ENCODE measurements around the gene DTX1.

DTX1 gene

GRCh38 chr12:113109360-113109759 lies 52.8 kb downstream of the DTX1 start:
- in situ Hi-C loops (cut with MboI; ENCODE audit: low sequenced_read_pairs, unreplicated experiment) = no loop called here

GRCh38 chr12:113109872-113110599 lies 53.5 kb downstream of the DTX1 start:
- in situ Hi-C loops (cut with MboI; ENCODE audit: low sequenced_read_pairs, unreplicated experiment) = no loop called here
- TF ChIP-seq, protein P1, sequence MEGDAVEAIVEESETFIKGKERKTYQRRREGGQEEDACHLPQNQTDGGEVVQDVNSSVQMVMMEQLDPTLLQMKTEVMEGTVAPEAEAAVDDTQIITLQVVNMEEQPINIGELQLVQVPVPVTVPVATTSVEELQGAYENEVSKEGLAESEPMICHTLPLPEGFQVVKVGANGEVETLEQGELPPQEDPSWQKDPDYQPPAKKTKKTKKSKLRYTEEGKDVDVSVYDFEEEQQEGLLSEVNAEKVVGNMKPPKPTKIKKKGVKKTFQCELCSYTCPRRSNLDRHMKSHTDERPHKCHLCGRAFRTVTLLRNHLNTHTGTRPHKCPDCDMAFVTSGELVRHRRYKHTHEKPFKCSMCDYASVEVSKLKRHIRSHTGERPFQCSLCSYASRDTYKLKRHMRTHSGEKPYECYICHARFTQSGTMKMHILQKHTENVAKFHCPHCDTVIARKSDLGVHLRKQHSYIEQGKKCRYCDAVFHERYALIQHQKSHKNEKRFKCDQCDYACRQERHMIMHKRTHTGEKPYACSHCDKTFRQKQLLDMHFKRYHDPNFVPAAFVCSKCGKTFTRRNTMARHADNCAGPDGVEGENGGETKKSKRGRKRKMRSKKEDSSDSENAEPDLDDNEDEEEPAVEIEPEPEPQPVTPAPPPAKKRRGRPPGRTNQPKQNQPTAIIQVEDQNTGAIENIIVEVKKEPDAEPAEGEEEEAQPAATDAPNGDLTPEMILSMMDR (IDR thresholded peaks at IDR 0.05; ENCODE audit: borderline replicate concordance, control extremely low read depth, extremely low read depth, insufficient read depth, missing control alignments) = no peak
- no peak for DNase-seq (ENCODE audit: low spot score)

More at GRCh38 chr12:113109360-113109759, 52.8 kb downstream of the DTX1 start:
- TF ChIP-seq, protein P1 (IDR thresholded peaks at IDR 0.05; ENCODE audit: borderline replicate concordance, control extremely low read depth, extremely low read depth, insufficient read depth, missing control alignments) = no peak
- no peak for DNase-seq (ENCODE audit: low spot score)

DNA sequence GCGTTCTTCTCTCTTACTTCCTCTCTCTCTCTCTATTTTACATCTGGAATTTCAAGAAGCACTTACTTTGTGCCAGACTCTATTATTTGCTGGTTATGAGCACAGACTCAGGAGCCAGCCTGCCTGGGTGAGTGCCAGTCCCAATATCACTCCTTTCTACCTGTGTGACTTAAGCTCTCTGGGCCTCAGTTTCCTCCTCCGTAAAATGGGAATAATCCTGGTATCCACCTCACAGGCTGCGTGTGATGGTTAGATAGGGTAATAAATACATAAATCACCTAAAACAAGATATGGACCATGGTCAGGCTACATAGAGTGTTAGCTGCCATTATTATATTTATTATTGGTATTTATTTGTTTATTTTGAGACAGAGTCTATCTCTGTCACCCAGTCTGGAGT lies 54.7 kb downstream of the DTX1 start:
- TF ChIP-seq, protein P1 (IDR thresholded peaks at IDR 0.05; ENCODE audit: borderline replicate concordance, control extremely low read depth, extremely low read depth, insufficient read depth, missing control alignments) = no peak
- DNase-seq (ENCODE audit: low spot score) = no peak
- in situ Hi-C loops (cut with MboI; ENCODE audit: low sequenced_read_pairs, unreplicated experiment) = no loop called here

DNA sequence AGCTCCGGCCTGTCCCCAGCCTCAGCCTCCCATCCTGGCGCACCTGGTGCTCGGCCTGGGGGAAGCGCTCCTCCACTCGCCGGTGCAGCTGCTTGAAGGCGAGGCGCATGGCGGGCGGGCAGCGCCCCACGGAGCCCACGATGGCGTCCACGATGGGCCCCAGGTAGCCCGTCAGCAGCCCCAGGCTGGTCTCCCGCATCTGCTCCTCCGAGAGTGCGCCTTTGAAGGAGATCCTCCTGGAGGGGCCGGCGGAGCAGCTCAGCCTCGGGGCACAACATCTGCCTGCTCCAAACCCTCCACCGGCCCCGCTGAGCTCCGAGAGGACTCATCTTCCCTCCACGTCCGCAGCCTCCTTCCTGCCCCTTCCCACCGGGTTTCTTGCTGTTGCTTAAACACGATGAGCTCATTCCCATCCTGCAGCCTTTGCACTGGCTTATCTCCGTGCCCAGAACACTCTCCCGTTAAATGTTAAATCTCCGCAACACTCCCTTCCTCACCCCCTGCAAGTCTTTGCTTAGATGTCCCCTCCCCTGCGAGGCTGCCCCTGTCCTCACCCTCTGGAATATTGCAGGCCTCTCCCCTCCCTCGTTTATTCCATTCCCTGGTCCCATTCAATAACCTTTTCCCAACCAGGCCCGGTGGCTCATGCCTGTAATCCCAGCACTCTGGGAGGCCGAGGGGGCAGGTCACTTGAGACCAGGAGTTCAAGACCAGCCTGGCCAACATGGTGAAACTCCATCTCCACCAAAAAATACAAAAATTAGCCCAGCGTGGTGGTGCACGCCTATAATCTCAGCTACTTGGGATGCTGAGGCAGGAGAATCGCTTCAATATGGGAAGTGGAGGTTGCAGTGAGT lies 55.7 kb downstream of the DTX1 start:
- no peak for DNase-seq (ENCODE audit: low spot score)
- TF ChIP-seq, protein P1 (IDR thresholded peaks at IDR 0.05; ENCODE audit: borderline replicate concordance, control extremely low read depth, extremely low read depth, insufficient read depth, missing control alignments) = no peak
- in situ Hi-C loops (cut with MboI; ENCODE audit: low sequenced_read_pairs, unreplicated experiment) = no loop called here

DNA sequence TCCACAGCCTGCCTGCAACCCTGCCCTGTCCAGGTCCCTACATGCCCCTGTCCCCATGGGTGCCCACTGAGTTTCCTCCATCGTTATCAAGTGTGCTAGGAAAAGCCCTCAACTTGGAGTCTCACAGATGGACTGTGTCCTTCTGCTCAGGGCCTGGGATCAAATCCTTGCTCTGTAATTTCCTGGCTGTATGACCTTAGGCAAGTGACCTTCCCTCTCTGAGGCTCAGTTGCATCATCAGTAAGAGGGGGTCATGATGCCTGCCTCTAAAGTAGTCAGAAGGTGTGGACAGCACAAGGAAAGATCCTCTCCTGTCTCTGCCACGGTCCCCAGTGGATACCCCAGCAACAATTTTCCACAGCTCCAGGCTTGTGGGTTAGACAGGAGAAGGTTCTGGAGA lies 56.9 kb downstream of the DTX1 start:
- in situ Hi-C loops (cut with MboI; ENCODE audit: low sequenced_read_pairs, unreplicated experiment) = no loop called here
- no peak for DNase-seq (ENCODE audit: low spot score)
- TF ChIP-seq, protein P1 (IDR thresholded peaks at IDR 0.05; ENCODE audit: borderline replicate concordance, control extremely low read depth, extremely low read depth, insufficient read depth, missing control alignments) = no peak

DNA sequence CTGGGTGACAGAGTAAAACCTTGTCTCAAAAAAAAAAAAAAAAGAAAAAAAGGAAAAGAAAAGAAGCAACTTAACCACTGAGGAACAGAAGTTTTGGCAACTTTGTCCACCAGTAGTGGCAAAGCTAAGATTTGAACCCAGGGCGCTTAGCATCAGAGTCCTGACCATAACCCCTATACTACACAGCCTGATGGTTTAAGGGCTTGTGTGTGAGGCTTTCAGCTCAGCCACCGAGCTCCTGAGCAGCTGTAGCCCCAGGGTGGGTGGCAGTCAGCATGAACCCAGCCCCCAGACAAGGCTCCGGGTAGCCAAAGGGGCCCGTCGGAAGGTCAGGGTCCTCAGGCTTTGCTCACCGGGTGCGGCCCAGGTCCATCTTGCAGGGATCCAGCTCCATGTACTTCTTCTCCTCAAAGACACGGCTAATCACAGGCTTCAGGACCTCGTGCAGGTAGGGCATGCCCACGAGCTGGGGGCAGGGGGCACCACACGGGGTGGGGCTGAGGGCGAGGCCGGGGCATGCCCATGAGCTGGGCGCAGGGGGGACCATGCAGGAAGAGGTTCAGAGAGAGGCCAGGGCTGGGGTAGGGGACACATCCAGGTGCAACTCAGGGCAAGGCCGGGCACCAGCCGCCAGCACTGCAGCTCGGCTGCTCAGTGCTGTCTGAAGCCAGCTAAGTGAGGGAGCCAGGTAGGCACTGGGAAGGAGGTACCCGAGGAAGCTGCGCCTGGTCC lies 58.1 kb downstream of the DTX1 start:
- in situ Hi-C loops (cut with MboI; ENCODE audit: low sequenced_read_pairs, unreplicated experiment) = no loop called here
- no peak for DNase-seq (ENCODE audit: low spot score)
- TF ChIP-seq, protein P1 (IDR thresholded peaks at IDR 0.05; ENCODE audit: borderline replicate concordance, control extremely low read depth, extremely low read depth, insufficient read depth, missing control alignments) = no peak

Data from GM13976 (cell line).